HG03571 (cell line): Measurements from ENCODE around the gene PLA1A.
"Not testable (repeated sequence)": the region's sequence is repeated elsewhere in the genome, so short reads cannot be mapped to it uniquely, and the experiment has no call there.

Source experiments
- ATAC-seq: cut with Tn5 transposase; IDR thresholded peaks from one replicate; pipeline ENCODE4 v1.9.1; 2021; ENCODE audit not compliant: unreplicated experiment

The PLA1A gene

DNA sequence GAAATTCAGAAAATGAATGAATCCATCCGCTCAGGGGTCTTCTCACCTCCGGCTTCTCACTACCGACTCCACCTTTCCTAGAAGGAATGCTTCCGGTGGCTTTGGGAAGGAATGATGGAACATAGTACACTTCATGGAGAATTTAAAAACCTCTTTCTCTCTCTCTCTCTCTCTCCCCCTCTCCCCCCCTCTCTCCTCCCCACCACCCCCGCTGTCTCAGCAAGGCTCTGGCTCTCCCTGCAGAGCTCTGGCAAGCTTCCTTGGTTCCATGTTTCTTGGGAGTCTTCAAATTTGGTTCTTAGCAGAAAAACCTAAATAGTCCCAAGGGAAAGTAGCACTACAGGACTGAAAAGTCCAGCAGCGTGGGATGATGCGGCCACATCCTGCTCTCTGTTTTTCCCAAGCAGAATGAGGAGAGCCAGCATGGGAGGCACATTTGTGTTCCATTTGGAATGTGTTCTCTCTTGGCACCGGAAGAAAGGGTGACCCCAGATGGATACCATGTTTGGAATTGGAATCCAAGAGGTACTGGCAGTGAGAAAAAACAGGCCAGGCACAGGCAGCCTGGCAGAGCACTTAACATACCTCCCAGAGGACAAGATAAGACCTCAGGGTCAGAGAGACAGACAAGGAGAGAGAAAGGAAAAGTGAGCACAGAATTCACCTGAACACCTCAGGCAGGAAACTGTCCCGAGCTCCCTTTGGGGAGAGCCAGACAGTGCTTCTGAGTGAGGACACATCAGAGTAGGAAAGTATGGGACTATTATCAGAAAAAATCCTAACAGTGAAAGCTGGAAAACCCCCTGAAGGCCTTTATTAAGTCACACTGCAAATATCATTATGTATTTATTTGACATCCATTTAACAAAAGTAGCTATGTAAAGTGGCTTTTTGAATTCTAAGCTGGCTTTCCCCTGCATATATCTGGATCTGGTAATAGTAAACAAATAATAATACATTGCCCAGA, 63.1 kb downstream of the PLA1A start, which contains the start of gene POPDC2:
Gene POPDC2, minus strand, starts transcription at position 116 of the 967 bp plus-strand sequence. CDS start 166 bp downstream, outside the sequence.
- ATAC-seq: no peak

DNA sequence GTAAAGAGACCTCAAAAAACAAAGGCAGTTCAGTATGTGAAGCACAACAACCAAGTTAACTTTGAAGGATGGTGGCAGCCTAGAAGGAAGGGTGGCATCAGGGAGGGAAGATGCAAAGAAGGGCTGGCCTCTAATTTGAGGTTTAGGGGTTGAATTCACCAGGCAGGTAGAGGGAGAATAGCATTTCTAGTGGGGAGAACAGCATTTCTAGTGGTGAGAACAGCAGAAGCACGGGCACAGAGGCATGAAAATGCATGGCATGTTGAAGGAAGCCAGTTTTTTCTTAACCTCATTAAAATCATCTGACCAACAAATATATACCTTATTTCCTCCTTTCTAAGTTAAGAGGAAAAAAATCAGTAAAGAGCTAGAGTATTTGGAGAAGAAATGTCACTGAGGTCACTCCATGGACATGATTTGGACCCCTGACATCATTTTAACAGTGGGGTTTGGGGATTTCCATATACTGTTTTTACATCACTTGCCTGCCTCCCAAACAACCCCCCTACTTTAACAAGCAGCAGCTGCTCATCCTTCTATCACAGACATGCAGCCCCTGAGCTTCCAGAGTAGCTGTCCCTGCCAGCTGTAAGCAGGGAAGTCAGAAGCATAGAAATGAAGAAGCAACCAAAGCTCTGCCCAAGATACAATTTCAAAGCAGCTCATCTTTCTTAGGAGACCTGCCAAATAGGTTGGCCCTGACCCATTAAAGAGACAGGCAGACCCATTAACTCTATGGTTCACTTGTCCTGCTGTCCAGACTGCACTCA, 65.1 kb downstream of the PLA1A start:
- ATAC-seq: no peak

DNA sequence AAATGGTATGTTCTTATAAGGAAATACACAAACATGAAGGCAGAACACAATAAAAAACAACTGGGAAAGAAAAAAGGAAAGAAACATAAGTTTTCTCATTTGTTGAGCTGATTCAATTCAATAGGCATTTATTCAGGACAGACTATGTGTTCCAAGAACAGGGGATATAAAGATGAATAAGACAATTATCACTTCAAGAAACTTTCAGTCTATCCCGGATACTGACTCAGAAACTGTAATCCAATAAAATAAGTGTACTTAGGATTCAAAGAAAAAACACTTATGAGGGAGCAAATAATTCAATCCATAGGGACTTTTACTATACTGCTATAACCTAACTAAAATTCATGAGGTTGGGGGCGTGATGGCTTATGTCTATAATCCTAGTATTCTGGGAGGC, 66.2 kb downstream of the PLA1A start:
- no peak for ATAC-seq

DNA sequence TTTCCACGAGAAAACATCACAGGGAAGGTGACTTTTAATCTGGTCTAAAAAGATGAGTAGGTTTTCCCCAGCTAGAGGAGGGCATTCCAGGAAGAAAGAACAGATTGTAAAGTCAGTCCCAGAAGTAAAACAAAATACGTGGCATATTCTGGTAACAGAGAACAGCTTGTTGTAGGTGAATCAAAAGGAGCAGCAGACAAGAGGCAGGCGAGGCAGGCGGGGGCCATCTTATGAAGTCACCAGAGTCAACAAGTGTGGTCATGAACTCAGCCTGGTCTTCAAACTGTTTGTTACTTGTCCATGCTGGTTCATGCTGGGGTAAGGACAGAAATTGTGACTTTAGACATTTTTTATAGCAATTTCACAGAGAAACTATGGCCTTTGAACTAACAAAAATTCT, 66.7 kb downstream of the PLA1A start:
- ATAC-seq: no peak

DNA sequence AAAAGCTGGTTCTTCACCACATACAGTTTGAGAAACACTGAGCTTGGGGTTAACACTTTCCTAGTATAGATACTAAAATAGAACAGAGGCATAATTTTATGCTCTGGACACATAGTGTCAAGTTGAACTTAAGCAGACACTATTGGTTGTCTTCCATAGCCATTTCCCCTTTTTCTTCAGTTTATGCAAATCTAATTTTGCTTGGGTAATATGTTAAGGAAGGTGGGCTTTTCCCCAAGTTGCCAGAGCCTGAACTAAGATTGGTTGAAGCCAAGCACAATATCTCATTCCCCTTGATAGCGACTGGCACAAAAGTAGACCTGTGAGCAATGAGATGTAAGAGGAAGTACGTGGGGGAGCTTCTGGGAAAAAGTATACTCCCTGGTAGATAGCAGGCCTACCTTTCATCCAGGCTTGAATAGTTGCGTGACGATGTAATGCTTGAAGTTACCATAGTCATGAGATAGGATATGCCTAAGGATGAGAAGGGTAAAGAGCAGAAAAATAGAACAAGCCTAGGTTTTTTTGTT, 67.2 kb downstream of the PLA1A start:
- no peak for ATAC-seq

DNA sequence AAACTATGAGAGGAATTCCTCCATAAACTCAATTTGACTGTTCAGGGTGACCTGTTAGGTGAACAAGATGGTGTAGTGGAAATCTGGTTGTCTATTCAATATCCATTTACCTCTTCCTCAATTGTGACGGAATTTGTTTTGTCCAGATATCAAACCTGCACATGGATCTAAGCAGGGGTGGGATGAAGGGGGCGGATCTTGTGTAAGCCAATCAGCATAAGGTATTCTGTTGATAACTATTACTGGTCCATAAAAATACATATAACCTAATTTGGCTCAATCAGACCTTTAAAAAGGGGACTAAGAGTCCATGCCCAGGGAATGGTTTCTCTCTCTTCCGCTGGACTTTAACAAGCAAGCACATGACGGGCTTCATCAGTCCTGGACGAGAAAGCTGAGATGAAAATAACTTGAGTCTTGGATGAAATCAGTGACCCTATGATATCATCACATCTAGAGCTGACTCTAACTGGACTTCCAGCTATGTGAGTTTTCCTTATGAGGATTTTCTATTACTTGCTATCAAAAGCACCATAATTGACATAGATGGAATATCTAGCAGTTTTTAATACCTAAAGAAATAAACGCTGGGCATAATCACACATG, 68.4 kb downstream of the PLA1A start:
- ATAC-seq: no peak

DNA sequence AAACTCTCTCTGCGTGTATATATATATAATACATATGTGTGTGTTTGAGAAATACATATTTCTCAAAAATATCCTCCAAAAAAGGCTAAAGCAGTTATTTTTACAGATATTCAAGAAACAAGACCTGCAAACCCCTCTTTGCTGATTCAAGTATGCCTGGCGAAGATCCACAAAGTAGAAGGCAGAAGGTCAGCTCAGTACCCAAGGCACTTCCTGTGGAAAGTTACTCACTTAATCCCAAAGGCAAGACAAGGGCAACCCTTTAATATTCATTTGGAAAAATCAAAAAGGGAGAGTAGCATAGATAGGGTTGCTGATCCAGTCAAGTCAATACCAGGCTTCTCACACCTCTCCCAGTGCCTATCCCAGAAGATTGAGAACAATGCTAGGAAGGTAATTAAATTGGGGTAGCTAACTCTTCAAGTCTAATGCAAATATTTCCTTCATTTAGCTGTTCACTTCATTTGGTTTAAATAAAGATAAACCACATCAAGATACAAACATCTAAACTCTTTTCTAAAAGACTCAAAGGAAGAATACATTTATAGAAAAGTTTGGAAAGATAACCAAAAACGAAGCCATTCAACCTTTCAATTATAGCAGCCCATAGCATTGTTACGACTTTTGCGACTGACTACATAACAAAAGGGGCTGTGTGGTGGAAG, 72.4 kb downstream of the PLA1A start:
- ATAC-seq: no peak

DNA sequence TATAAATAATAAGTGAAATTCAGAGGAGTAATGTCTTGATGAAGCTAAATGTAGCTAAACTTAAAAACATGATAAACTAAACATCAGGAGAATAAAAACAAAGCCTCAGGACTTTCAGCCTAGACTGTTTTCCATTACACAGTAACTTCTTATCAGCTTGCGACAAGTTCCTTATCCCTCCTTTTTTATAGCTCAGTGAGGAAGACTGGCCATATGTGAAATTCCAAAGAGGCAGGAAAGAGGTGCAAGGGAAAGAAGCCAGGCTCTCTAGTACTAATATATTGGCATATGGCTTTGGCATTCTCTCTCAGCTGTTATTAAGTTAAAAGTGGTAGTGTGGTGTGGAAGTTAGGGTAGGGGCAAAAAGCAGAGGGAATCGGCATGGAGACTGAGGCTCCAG, 75.1 kb downstream of the PLA1A start:
- ATAC-seq: no peak

DNA sequence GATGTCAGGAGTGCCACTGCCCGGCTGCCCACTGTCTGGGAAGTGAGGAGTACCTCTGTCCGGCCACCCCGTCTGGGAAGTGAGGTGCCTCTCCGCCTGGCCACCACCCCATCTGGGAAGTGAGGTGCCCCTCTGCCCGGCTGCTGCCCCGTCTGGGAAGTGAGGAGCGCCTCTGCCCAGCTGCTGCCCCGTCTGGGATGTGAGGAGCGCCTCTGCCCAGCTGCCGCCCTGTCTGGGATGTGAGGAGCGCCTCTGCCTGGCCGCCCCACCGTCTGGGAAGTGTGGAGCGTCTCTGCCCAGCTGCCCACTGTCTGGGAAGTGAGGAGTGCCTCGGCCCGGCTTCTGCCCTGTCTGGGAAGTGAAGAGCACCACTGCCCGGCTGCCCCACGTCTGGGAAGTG, 76.2 kb downstream of the PLA1A start:
- no peak for ATAC-seq

DNA sequence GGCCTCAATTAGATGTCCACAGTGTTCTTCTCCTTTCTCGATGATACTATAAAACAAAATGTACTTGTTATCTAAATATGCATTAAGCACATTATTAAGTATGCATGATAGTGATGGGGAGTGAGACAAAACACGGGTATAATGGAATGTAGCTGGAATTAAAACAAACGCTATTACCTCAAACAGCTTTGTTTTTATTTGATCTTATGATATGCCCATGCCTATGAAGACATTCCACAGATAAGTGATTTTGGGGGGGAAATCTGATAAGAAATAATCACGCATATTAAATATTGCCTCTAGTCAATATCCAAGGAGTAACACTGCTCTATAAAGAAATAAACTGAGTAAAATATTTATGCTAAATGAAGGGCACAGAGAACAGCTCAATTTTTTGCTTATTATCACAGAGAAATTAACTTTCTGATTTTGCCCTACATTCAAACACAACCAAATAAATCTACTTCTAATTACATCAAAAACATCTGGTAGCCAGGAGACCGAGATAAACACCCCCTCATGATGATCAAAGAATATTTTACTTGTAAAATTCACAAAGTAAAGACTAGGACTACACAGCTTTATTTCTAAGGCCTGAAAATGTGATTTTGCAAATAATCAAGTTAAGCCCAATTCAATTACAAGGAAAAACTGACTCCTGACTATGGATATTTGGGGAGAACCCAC, 77.6 kb downstream of the PLA1A start:
- ATAC-seq: no peak

DNA sequence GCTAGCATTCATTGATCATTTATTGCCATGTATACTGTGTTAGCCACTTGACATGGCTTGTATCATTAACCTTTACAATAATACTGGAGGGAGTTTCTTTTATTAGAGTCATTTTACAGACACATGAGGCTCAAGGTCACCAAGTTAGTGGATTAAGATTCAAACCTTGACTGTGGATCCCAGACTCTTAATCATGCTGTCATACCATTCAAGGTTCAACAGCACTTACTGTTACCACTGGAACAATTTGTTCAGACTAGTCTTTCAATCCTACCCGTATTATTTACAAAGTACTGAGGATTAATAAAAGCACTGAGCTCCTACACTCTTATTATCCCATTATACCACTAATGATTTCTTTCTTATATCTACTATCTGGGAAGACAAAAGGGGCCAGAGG, 78.3 kb downstream of the PLA1A start:
- no peak for ATAC-seq

DNA sequence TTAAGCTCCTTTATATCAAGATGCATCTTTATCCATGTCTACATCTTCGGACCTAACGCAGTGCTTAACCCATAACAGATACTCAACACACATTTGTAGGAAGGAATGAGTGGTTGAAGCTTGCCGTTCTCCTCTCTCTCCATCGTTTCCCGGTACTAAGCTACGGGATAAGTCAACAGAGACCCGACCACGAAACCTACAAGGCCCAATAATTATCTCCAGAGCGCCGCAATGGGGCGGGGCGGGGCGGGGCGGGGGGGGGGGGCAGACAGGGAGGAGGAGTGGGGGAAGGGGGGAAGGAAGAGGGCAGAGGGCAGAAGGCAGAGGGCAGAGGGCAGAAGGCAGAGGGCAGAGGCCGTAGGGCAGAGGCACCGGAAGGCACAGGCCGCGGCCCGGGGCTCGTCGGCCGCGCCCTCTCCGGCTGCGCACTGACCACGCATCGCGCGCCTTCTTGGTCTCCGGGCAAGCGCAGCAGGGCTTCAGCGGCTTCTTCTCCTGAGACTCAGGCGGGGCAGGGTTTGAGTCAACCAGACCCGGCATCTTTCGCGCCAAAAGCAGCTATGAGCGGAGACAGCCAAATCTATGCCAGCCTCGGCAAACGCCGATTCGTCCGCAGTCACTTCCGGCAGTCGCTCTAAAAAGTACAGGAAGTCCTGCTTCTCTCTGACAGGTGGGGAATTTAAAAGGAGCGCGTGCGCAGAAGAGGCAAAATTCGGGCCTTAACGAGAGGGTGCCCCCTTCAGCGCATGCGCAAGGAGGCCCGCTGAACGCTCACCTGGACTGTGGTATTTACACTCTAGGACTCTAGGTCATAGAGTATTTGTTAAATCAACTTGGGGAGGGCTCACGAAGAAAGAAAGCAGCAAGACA, 79.3 kb downstream of the PLA1A start, which contains the start of gene COX17:
Gene COX17, minus strand, starts transcription at position 636 of the 870 bp plus-strand sequence. Its CDS starts 96 bp downstream, at position 540.
- peak; percentile 87 for ATAC-seq

DNA sequence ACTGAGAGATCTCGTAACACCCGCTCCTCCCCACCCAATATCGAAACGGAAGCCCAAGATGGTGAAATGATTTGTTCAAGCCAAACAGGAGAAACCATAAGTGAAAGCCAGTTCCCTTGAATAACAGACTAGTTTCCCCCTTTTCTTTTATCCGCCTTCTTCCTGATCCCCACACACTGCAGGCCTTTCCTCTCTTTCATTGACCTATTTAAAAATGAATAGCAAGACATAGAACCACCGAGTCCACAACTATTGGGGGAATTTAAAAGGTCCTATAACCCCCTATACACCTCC, 79.9 kb downstream of the PLA1A start:
- peak; percentile 1 for ATAC-seq

DNA sequence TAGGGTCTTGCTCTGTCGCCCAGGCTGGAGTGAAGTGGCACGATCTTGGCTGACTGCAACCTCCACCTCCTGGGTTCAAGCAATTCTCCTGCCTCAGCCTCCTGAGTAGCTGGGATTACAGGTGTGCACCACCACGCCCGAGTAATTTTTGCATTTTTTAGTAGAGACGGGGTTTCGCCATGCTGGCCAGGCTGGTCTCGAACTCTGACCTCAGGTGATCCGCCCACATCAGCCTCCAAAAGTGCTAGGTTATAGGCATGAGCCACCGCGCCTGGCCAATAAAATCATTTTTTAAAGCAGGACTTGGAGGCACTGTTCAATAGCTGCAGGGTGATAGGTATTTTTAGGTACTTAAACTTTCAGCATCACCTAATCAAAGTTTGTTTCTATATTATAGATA, 80.5 kb downstream of the PLA1A start:
- not testable (repeated sequence) for ATAC-seq
